KBM-7 (cell line): ENCODE measurements around the gene PPP1R3G.

ENCODE experiments used
- DNase-seq: peaks from one replicate; pipeline ENCODE4 v3.0.0-alpha.2; 2015
- in situ Hi-C: fragments of 300-500 bp; cut with MboI; formaldehyde crosslinking; loops from 2 replicates; pipeline ENCODE4 v1.14.3; 2020; ENCODE audit warnings: low sequenced_read_pairs, low pct_unique_long_range_greater_than_20kb, mixed read lengths

Gene PPP1R3G

GRCh38 chr6:5089481-5090438 is 4.6 kb downstream of the PPP1R3G start:
- peak; percentile 26 for DNase-seq
- in situ Hi-C loops = no loop called here

GRCh38 chr6:5090603-5091002 is 5.5 kb downstream of the PPP1R3G start:
- in situ Hi-C loops = no loop called here
- no peak for DNase-seq

GRCh38 chr6:5091210-5092069 is 6.3 kb downstream of the PPP1R3G start:
- in situ Hi-C loops = no loop called here
- DNase-seq = no peak

- DNase-seq = no peak
Measured at GRCh38 chr6:5093231-5094015, 8.3 kb downstream of the PPP1R3G start.

GRCh38 chr6:5094327-5094726 is 9.2 kb downstream of the PPP1R3G start:
- in situ Hi-C loops = no loop called here
- no peak for DNase-seq

More at GRCh38 chr6:5093231-5094015, 8.3 kb downstream of the PPP1R3G start:
- in situ Hi-C loops = no loop called here

GRCh38 chr6:5095236-5095635 is 10.1 kb downstream of the PPP1R3G start:
- no peak for DNase-seq
- in situ Hi-C loops = no loop called here

GRCh38 chr6:5096482-5096881 is 11.3 kb downstream of the PPP1R3G start:
- in situ Hi-C loops = no loop called here
- DNase-seq = no peak

- no peak for DNase-seq
- in situ Hi-C loops = no loop called here
Measured at GRCh38 chr6:5098501-5099270, 13.5 kb downstream of the PPP1R3G start.

- no peak for DNase-seq
- in situ Hi-C loops = no loop called here
Measured at GRCh38 chr6:5099537-5099936, 14.4 kb downstream of the PPP1R3G start.

GRCh38 chr6:5100806-5101205 is 15.7 kb downstream of the PPP1R3G start:
- no peak for DNase-seq
- in situ Hi-C loops = no loop called here

GRCh38 chr6:5102267-5102970 is 17.3 kb downstream of the PPP1R3G start:
- in situ Hi-C loops = no loop called here
- no peak for DNase-seq

GRCh38 chr6:5103250-5103649 is 18.1 kb downstream of the PPP1R3G start:
- in situ Hi-C loops = no loop called here
- DNase-seq = no peak

- DNase-seq = no peak
- in situ Hi-C loops = no loop called here
Measured at GRCh38 chr6:5104667-5105066, 19.5 kb downstream of the PPP1R3G start.

- no peak for DNase-seq
- in situ Hi-C loops = no loop called here
Measured at GRCh38 chr6:5105146-5105545, 20.0 kb downstream of the PPP1R3G start.

- no peak for DNase-seq
- in situ Hi-C loops = no loop called here
Measured at GRCh38 chr6:5107341-5107740, 22.2 kb downstream of the PPP1R3G start.

- in situ Hi-C loops = no loop called here
- DNase-seq = no peak
Measured at GRCh38 chr6:5108068-5108467, 22.9 kb downstream of the PPP1R3G start.

- in situ Hi-C loops = no loop called here
- DNase-seq = no peak
Measured at GRCh38 chr6:5108536-5109150, 23.5 kb downstream of the PPP1R3G start.

GRCh38 chr6:5109436-5109835 is 24.3 kb downstream of the PPP1R3G start:
- in situ Hi-C loops = no loop called here

More at GRCh38 chr6:5109436-5109835, 24.3 kb downstream of the PPP1R3G start:
- no peak for DNase-seq
